ENCODE results near the gene TUBB3.
"Not testable (repeated sequence)": the region's sequence is repeated elsewhere in the genome, so short reads cannot be mapped to it uniquely, and the experiment has no call there.

Gene TUBB3

GRCh38 chr16:89924297-89924924 is 1.3 kb downstream of the TUBB3 start:
- H3K4me3 ChIP-seq (ENCODE audit: low read depth, low read length): peak overlapping the region; percentile 76
- DNase-seq (ENCODE audit: low read depth): peak; percentile 67
- TF ChIP-seq CTCF (conservative IDR thresholded peaks at IDR 0.05; ENCODE audit: low read depth, low read length): no peak

- no peak for TF ChIP-seq CTCF (conservative IDR thresholded peaks at IDR 0.05; ENCODE audit: low read depth, low read length)
- no peak for DNase-seq (ENCODE audit: low read depth)
- H3K4me3 ChIP-seq (ENCODE audit: low read depth, low read length): peak overlapping the region; percentile 76
Observed at GRCh38 chr16:89924925-89925307, 1.8 kb downstream of the TUBB3 start.

- H3K4me3 ChIP-seq (ENCODE audit: low read depth, low read length): peak overlapping the region; percentile 65
- no peak for TF ChIP-seq CTCF (conservative IDR thresholded peaks at IDR 0.05; ENCODE audit: low read depth, low read length)
- peak; percentile 25 for DNase-seq (ENCODE audit: low read depth)
Observed at GRCh38 chr16:89925596-89926079, 2.5 kb downstream of the TUBB3 start.

DNA sequence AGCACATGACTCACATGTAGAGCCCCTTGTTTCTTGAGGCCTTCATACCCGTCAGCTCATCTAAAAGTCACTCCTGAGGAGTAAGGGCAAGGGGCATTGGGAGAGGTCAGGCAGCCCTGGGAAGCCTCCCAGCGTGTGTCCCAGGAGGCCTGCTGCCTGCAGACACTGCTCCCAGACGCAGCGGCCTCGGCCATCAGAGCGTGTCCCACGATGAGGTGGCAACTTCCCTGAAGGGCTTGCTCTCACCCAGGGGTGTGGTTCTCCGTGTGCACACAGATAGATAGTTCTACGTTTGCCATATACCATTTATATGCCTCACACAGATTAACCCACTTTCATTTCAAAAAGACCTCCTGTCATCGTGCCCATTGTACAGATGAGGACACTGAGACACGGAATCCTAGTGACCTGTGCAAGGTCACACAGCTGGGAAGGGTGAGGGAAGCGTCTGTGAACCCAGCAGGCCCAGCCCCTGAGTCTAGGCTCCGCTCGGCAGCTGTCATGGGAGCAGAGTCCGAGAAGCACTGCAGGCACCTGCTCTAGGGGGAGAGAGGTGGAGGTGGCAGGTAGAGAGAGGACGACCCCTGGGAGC is 8.3 kb downstream of the TUBB3 start:
- H3K4me3 ChIP-seq (ENCODE audit: low read depth, low read length): no peak overlapping the region
- no peak for TF ChIP-seq CTCF (conservative IDR thresholded peaks at IDR 0.05; ENCODE audit: low read depth, low read length)
- no peak for DNase-seq (ENCODE audit: low read depth)

- no peak for TF ChIP-seq CTCF (conservative IDR thresholded peaks at IDR 0.05; ENCODE audit: low read depth, low read length)
- no peak for DNase-seq (ENCODE audit: low read depth)
- no peak overlapping the region for H3K4me3 ChIP-seq (ENCODE audit: low read depth, low read length)
Observed at GRCh38 chr16:89931964-89932363, 8.8 kb downstream of the TUBB3 start.

- H3K4me3 ChIP-seq (ENCODE audit: low read depth, low read length); DNase-seq (ENCODE audit: low read depth): not testable (repeated sequence)
Observed at GRCh38 chr16:89934019-89934418, 10.9 kb downstream of the TUBB3 start.

DNA sequence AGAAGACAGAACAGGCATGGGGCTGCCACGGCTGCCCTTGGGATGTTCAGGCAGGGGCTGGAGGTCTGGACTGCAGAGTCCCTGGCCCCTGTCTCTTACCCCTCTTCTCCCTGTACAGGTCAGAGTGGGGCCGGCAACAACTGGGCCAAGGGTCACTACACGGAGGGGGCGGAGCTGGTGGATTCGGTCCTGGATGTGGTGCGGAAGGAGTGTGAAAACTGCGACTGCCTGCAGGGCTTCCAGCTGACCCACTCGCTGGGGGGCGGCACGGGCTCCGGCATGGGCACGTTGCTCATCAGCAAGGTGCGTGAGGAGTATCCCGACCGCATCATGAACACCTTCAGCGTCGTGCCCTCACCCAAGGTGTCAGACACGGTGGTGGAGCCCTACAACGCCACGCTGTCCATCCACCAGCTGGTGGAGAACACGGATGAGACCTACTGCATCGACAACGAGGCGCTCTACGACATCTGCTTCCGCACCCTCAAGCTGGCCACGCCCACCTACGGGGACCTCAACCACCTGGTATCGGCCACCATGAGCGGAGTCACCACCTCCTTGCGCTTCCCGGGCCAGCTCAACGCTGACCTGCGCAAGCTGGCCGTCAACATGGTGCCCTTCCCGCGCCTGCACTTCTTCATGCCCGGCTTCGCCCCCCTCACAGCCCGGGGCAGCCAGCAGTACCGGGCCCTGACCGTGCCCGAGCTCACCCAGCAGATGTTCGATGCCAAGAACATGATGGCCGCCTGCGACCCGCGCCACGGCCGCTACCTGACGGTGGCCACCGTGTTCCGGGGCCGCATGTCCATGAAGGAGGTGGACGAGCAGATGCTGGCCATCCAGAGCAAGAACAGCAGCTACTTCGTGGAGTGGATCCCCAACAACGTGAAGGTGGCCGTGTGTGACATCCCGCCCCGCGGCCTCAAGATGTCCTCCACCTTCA is 11.7 kb downstream of the TUBB3 start:
- TF ChIP-seq CTCF (conservative IDR thresholded peaks at IDR 0.05; ENCODE audit: low read depth, low read length): no peak
- DNase-seq (ENCODE audit: low read depth): no peak
- H3K4me3 ChIP-seq (ENCODE audit: low read depth, low read length): no peak overlapping the region

- not testable (repeated sequence) for DNase-seq (ENCODE audit: low read depth); H3K4me3 ChIP-seq (ENCODE audit: low read depth, low read length)
Observed at GRCh38 chr16:89935620-89936019, 12.5 kb downstream of the TUBB3 start.

Measured in choroid plexus epithelial cell (primary cell).